ENCODE data around the gene ANKZF1.
A peak's percentile ranks its signal among the peaks of the same experiment; 100 is the strongest.

Gene ANKZF1

DNA sequence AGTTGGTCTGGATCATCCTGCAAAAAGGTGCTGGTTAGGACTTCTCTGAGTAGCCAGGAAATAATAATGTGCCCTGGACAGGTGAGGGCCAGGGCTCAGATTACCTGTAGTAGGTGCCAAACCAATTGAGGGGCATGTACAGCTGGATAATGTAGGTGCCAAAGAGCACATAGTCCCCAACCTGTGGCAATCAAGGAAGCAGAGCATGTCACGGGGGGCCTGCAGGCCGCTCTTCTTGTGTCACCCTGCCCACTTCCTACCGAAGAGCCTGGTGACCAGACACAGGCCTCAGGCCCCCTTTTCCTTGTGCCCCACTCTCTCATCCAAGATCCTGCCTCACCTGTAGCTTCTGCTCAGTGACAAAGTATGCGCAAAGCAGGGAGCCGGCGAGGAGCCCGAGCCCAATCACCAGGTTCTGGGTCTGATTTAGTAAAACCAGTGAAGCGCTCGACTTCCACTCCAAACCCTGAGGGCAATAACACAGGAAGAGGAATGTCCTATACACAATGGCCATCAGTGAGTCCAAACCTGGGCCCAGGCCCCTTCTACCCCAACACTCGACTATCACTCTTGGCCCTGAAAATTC is 16.0 kb upstream of the ANKZF1 start:
- Mint-ChIP-seq H3K36me3 (peaks cover 3% of the 10 kb centered on the region), H3K4me3 (no peak overlapping the region), H3K27ac (no peak overlapping the region), H3K27me3 (no peaks in the 10 kb centered on the region), H3K9me3 (no peaks in the 10 kb centered on the region), H3K4me1 (peaks cover 17% of the 10 kb centered on the region)
- no peak for DNase-seq (ENCODE audit: low spot score in 2 of 2)
- no peak for ATAC-seq (ENCODE audit: low read depth)

DNA sequence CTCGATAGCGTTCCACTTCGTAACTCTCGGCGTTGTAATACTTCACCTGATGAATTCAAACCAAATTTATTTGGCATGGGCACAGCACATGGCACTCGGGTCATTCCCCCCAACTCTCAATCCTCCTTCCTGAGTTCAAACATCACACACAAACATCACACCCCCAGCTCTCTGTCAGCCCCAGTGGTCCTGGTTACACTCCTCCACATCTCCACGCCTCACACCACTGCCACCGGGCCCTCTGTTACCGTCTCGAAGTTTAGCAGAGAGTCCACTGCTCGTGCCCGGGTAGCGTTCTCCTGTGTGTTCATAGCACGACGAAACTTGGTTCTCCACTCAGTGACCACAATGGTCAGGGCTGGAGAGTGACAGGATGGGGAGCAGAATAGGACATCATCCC is 15.5 kb upstream of the ANKZF1 start:
- no peak overlapping the region for H3K4me3 Mint-ChIP-seq
- no peaks in the 10 kb centered on the region for H3K9me3 Mint-ChIP-seq
- H3K4me1 Mint-ChIP-seq = peaks cover 17% of the 10 kb centered on the region
- DNase-seq (ENCODE audit: low spot score in 2 of 2) = no peak
- no peaks in the 10 kb centered on the region for H3K27me3 Mint-ChIP-seq
- H3K36me3 Mint-ChIP-seq = peaks cover 3% of the 10 kb centered on the region
- ATAC-seq (ENCODE audit: low read depth) = no peak
- no peak overlapping the region for H3K27ac Mint-ChIP-seq

DNA sequence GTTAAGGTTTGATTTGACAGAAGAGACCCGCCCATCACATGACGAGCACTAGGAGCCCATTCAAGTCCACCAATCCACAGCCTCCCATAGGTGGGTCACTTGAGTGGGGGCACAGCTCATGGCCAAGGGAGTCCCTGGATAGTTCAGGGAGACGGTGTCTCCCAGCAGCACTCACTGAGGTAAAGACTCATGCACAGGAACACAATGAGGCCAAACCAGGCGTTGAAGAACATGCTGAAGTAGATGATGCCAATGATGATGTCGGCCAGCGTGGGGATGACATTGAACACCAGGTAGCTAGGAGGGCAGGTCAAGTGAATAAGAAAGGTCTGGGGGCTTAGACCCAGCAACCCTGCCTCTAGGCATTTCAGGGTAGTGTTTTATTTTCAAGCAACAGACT is 14.8 kb upstream of the ANKZF1 start:
- Mint-ChIP-seq H3K4me1 (peaks cover 19% of the 10 kb centered on the region), H3K27me3 (no peaks in the 10 kb centered on the region), H3K27ac (no peak overlapping the region), H3K4me3 (no peak overlapping the region), H3K9me3 (no peaks in the 10 kb centered on the region), H3K36me3 (peaks cover 5% of the 10 kb centered on the region)
- no peak for ATAC-seq (ENCODE audit: low read depth)
- DNase-seq (ENCODE audit: low spot score in 2 of 2) = no peak

DNA sequence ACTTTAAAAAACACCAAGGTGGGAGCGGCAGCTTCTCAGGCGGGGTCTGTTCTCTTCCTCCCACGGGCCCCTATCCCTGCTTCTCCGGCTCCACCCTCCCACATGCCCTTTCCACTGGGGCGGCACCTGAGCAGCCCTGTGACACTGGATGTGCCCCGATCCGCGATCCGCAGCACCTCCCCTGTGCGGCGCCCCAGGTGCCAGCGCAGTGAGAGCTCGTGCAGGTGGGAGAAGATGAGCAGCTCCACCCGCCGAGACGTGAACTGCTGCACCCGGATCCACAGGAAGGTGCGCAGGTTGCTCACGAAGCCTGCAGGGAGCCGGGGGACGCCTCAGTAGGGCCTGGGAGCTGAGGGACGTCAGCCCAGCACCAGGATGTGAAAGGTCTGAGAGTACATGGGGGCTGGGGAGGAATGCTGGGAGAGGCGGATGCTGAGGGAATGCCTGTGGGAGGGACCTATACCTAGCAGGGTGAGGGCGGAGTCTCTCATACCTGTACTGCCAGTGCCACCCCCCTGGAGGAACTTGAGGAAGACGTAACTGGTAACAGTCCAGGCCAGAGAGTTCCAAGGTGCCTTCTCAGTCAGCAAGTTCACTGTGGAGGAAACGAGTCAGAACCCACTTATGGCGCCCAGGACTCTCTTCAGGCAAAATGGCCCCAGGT is 13.6 kb upstream of the ANKZF1 start:
- Mint-ChIP-seq H3K9me3 (no peaks in the 10 kb centered on the region), H3K4me1 (peaks cover 19% of the 10 kb centered on the region), H3K27me3 (no peaks in the 10 kb centered on the region), H3K36me3 (peaks cover 7% of the 10 kb centered on the region), H3K4me3 (no peak overlapping the region), H3K27ac (no peak overlapping the region)
- no peak for ATAC-seq (ENCODE audit: low read depth)
- no peak for DNase-seq (ENCODE audit: low spot score in 2 of 2)

DNA sequence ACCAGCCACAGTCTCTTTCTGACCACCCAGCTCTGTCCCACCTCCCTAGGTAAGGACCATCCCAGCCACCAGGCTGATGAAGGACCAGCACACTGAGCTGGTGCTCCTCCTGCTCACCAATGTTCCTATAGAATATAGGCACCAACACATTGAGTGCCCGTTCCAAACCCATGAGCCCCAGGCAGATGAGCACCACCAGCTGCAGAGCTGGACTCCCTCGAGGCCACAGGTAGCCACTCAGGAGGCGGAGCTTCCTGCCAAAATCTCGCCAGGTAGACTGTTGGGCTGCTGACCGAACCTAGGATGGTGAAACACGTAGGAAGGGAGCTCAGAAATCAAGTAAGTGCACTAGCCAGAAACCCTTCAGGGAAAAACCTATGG is 13.1 kb upstream of the ANKZF1 start:
- Mint-ChIP-seq H3K9me3 (no peaks in the 10 kb centered on the region), H3K36me3 (peaks cover 11% of the 10 kb centered on the region), H3K4me3 (no peak overlapping the region), H3K27me3 (no peaks in the 10 kb centered on the region), H3K27ac (no peak overlapping the region), H3K4me1 (peaks cover 15% of the 10 kb centered on the region)
- ATAC-seq (ENCODE audit: low read depth) = no peak
- no peak for DNase-seq (ENCODE audit: low spot score in 2 of 2)

GRCh38 chr2:219218217-219218731 is 11.3 kb upstream of the ANKZF1 start:
- Mint-ChIP-seq H3K4me1 (peaks cover 12% of the 10 kb centered on the region), H3K4me3 (peak overlapping the region; percentile 82), H3K9me3 (no peaks in the 10 kb centered on the region), H3K27me3 (no peaks in the 10 kb centered on the region), H3K36me3 (peaks cover 13% of the 10 kb centered on the region), H3K27ac (peak overlapping the region; percentile 6)
- ATAC-seq (ENCODE audit: low read depth) = peak; percentile 25
- DNase-seq (ENCODE audit: low spot score in 2 of 2) = peak in 1 of 2 donors; percentile 40

GRCh38 chr2:219218732-219219701 is 10.6 kb upstream of the ANKZF1 start, which contains the start of gene ABCB6:
ABCB6 (minus strand) TSS chr2:219218958; CDS start chr2:219218673, 285 bp downstream.
- DNase-seq (ENCODE audit: low spot score in 2 of 2) = peak; percentile 79 to 84
- peak within 1 kb of the TSS; percentile 41 for H3K27ac Mint-ChIP-seq
- peaks cover 16% of the 10 kb centered on the region for H3K36me3 Mint-ChIP-seq

GRCh38 chr2:219219784-219220532 is 9.6 kb upstream of the ANKZF1 start:
- ATAC-seq (ENCODE audit: low read depth) = no peak
- Mint-ChIP-seq H3K27ac (no peak overlapping the region), H3K27me3 (no peaks in the 10 kb centered on the region), H3K4me3 (no peak overlapping the region), H3K4me1 (peaks cover 12% of the 10 kb centered on the region), H3K9me3 (no peaks in the 10 kb centered on the region), H3K36me3 (peaks cover 20% of the 10 kb centered on the region)
- no peak for DNase-seq (ENCODE audit: low spot score in 2 of 2)

More at GRCh38 chr2:219218732-219219701, 10.6 kb upstream of the ANKZF1 start, which contains the start of gene ABCB6:
- no peaks in the 10 kb centered on the region for H3K27me3 Mint-ChIP-seq
- H3K4me3 Mint-ChIP-seq = peak within 1 kb of the TSS; percentile 82
- no peaks in the 10 kb centered on the region for H3K9me3 Mint-ChIP-seq
- H3K4me1 Mint-ChIP-seq = peaks cover 12% of the 10 kb centered on the region
- peak; percentile 96 for ATAC-seq (ENCODE audit: low read depth)

GRCh38 chr2:219220652-219221402 is 8.8 kb upstream of the ANKZF1 start:
- no peak overlapping the region for H3K27ac Mint-ChIP-seq
- no peak overlapping the region for H3K4me3 Mint-ChIP-seq
- H3K4me1 Mint-ChIP-seq = peaks cover 12% of the 10 kb centered on the region
- no peaks in the 10 kb centered on the region for H3K27me3 Mint-ChIP-seq
- no peak for DNase-seq (ENCODE audit: low spot score in 2 of 2)
- ATAC-seq (ENCODE audit: low read depth) = no peak
- H3K36me3 Mint-ChIP-seq = peaks cover 23% of the 10 kb centered on the region
- H3K9me3 Mint-ChIP-seq = no peaks in the 10 kb centered on the region

- Mint-ChIP-seq H3K36me3 (peaks cover 28% of the 10 kb centered on the region), H3K27me3 (no peaks in the 10 kb centered on the region), H3K9me3 (no peaks in the 10 kb centered on the region), H3K4me3 (no peak overlapping the region), H3K27ac (no peak overlapping the region), H3K4me1 (peaks cover 10% of the 10 kb centered on the region)
- DNase-seq (ENCODE audit: low spot score in 2 of 2) (no peak), ATAC-seq (ENCODE audit: low read depth) (no peak)
These were observed 7.6 kb upstream of the ANKZF1 start for GRCh38 chr2:219221957-219222518.

GRCh38 chr2:219223831-219224610 is 5.6 kb upstream of the ANKZF1 start:
- peaks cover 28% of the 10 kb centered on the region for H3K36me3 Mint-ChIP-seq
- ATAC-seq (ENCODE audit: low read depth) (no peak), DNase-seq (ENCODE audit: low spot score in 2 of 2) (no peak)
- no peaks in the 10 kb centered on the region for H3K9me3 Mint-ChIP-seq
- H3K4me1 Mint-ChIP-seq = peaks cover 15% of the 10 kb centered on the region
- H3K27me3 Mint-ChIP-seq = no peaks in the 10 kb centered on the region
- no peak overlapping the region for H3K4me3 Mint-ChIP-seq
- no peak overlapping the region for H3K27ac Mint-ChIP-seq

- ATAC-seq (ENCODE audit: low read depth) (no peak), DNase-seq (ENCODE audit: low spot score in 2 of 2) (no peak)
- no peaks in the 10 kb centered on the region for H3K27me3 Mint-ChIP-seq
- no peak overlapping the region for H3K4me3 Mint-ChIP-seq
- H3K36me3 Mint-ChIP-seq = peaks cover 26% of the 10 kb centered on the region
- H3K9me3 Mint-ChIP-seq = no peaks in the 10 kb centered on the region
- peaks cover 20% of the 10 kb centered on the region for H3K4me1 Mint-ChIP-seq
- H3K27ac Mint-ChIP-seq = no peak overlapping the region
These were observed 4.3 kb upstream of the ANKZF1 start for GRCh38 chr2:219225350-219225749.

Measured in memory B cell (primary cell).